Muscle layer of colon (tissue), 2 donors: ENCODE measurements around the gene SLC25A24.
"Not testable (repeated sequence)": the region's sequence is repeated elsewhere in the genome, so short reads cannot be mapped to it uniquely, and the experiment has no call there.

Source experiments
- H3K27ac ChIP-seq: one replicate; pipeline ENCODE4 v1.7.0; 2013; ENCODE audit warnings: low read depth, mild to moderate bottlenecking, low read length, moderate library complexity
- H3K27me3 ChIP-seq, 2 donors: one replicate each; pipeline ENCODE4 v1.7.0; 2013; ENCODE audit warnings: low read length in 2 of 2, mild to moderate bottlenecking in 2 of 2; ENCODE audit not compliant: insufficient read depth in 2 of 2, control insufficient read depth in 1 of 2
- H3K36me3 ChIP-seq: one replicate; pipeline ENCODE4 v1.7.0; 2013; ENCODE audit warnings: mild to moderate bottlenecking, low read length; ENCODE audit not compliant: insufficient read depth
- H3K4me1 ChIP-seq: one replicate; pipeline ENCODE4 v1.7.0; 2013; ENCODE audit warnings: mild to moderate bottlenecking, low read length; ENCODE audit not compliant: insufficient read depth
- H3K4me3 ChIP-seq, 2 donors: one replicate each; pipeline ENCODE4 v1.7.0; 2013; ENCODE audit warnings: low read length in 2 of 2, low read depth in 1 of 2, mild to moderate bottlenecking in 1 of 2, moderate library complexity in 1 of 2
- H3K9ac ChIP-seq: one replicate; pipeline ENCODE4 v1.7.0; 2013; ENCODE audit warnings: low read length
- H3K9me3 ChIP-seq: one replicate; pipeline ENCODE4 v1.7.0; 2013; ENCODE audit warnings: mild to moderate bottlenecking, low read length
- donor health status: abdominal sarcoma.
- donor health status: Adenocarcinoma of cecum.

Gene SLC25A24

DNA sequence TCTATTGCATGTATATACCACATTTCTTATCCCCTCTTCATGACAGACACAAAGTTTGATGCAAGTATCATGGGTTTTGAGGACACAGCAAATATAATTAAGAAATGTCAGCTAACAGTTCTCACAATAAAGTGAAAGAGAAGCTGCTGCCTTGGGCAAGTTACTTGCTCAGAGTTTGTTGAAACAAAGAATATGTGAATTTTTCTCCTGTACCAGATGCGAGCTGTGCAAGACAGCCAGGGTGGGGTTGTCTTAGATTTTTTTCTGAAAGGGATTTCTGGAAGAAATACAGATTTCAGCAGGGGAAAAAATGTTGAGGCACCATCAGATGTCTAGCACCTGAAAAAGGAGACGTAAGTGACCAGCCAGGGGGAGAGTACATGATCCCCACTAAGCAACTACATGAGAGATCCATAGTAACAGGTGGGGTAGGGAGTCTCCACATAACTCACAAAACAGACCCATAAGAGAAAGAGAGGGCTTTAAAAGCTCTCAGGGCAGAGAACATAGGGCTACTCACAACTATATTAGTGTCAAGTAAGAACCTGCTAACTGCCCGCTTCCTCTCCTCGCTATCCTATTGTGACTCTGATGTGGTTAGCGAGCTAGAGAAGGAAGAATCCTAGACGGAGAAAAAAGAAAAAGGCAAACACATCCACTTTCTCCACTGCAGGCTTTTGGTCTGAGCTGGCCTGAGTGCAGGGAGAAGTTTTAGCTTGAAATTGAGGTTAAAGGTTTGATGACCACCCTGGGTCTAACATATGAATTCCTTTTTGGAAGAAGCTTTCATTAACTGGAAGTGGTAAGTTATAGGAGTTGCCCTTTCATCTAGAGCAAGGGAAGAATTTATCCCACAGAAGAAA is 16.1 kb upstream of the SLC25A24 start:
- H3K4me1 ChIP-seq, H3K27ac ChIP-seq, H3K36me3 ChIP-seq, H3K9ac ChIP-seq, H3K9me3 ChIP-seq, H3K4me3 ChIP-seq, H3K27me3 ChIP-seq: not testable (repeated sequence)

DNA sequence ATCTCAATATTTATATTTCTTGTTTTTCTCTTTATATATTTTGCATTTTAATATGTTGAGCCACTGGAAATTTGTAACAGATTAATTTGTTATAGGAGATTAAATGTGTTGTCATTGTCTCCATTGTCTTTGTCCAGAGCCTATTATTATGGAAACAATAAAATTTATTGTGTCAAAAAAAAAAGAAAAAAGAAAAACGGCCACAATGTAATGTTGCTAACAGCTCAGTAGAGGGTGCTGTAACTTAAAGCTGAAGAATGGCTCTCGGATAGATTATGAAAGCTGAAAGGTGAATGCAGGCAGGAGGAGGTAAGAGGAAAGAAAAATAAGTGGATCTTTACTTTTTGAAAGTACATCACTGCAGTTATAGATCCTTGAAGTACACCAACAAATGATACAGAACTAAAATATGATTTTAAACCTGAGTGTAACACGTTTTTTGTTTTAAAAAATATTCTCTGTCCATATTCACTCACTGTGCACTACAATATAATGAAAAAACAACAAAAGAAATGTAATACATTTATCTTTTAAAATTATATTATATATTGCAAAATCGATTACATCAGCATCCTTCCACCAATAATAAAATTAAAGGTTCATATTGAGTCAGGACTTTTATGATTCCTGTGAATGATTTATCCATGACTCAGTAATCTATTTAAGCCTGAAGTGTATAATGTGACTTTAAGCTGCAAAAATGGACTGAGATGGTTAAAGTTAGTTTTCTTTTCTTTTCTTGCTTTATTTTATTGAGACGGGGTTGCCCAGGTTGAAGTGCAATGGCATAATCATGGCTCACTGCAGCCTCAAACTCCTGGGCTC is 14.7 kb upstream of the SLC25A24 start:
- H3K36me3 ChIP-seq, H3K9me3 ChIP-seq, H3K27me3 ChIP-seq, H3K4me3 ChIP-seq, H3K4me1 ChIP-seq, H3K9ac ChIP-seq, H3K27ac ChIP-seq: not testable (repeated sequence)

DNA sequence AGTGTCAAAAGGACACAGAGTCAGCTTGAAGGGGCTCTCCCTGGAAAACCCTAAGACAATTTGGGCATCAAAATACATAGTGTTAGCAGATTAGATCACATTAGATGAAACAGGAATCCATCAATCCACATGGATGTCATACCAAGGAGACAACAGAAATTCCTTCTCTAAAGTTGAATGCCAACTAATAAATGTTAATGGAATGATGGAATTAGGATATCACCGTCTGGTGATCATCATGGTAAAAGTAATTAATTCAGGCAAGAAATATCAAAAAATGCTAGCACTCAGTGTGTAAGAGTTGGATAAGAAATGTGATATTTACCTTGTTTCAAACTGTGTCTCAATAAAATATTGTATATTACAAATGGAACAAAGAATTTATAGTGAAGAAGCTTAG is 10.9 kb upstream of the SLC25A24 start:
- H3K4me3 ChIP-seq: no peak overlapping the region
- no peaks in the 10 kb centered on the region for H3K36me3 ChIP-seq
- no peak overlapping the region for H3K27ac ChIP-seq
- H3K27me3 ChIP-seq: peaks cover 0 to 6% of the 10 kb centered on the region in 2 donors
- H3K4me1 ChIP-seq: no peaks in the 10 kb centered on the region
- H3K9ac ChIP-seq: no peak overlapping the region
- H3K9me3 ChIP-seq: no peaks in the 10 kb centered on the region

DNA sequence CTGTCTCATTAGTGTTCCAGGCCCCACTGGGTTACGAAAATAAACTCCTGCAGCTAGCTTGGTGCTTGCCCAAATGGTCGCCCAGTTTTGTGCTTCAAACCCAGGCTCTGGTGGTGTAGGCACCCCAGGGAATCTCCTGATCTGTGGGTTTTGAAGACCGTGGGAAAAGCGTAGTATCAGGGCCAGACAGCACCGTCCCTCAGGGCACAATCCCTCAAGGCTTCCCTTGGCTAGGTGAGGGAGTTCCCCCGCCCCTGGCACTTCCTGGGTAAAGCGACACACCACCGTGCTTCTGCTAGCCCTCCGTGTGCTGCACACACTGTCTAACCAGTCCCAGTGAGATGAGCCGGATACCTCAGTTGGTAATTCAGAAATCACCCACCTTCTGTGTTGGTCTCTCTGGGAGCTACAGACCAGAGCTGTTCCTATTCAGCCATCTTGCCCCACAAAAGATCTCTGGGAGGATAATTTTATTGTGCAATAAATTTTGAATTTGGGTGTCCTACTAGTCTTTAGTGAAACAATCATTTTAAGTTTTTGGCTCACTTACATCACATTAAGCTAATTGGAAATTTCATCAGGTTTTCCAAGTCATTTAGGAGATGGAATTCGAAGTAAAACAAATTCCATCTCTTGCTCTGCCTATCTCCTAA is 9.4 kb upstream of the SLC25A24 start:
- Histone ChIP-seq H3K27ac (no peak overlapping the region), H3K36me3 (no peaks in the 10 kb centered on the region), H3K4me3 (no peak overlapping the region), H3K9ac (no peak overlapping the region), H3K27me3 (peaks cover 0 to 6% of the 10 kb centered on the region in 2 donors), H3K9me3 (no peaks in the 10 kb centered on the region), H3K4me1 (no peaks in the 10 kb centered on the region)

DNA sequence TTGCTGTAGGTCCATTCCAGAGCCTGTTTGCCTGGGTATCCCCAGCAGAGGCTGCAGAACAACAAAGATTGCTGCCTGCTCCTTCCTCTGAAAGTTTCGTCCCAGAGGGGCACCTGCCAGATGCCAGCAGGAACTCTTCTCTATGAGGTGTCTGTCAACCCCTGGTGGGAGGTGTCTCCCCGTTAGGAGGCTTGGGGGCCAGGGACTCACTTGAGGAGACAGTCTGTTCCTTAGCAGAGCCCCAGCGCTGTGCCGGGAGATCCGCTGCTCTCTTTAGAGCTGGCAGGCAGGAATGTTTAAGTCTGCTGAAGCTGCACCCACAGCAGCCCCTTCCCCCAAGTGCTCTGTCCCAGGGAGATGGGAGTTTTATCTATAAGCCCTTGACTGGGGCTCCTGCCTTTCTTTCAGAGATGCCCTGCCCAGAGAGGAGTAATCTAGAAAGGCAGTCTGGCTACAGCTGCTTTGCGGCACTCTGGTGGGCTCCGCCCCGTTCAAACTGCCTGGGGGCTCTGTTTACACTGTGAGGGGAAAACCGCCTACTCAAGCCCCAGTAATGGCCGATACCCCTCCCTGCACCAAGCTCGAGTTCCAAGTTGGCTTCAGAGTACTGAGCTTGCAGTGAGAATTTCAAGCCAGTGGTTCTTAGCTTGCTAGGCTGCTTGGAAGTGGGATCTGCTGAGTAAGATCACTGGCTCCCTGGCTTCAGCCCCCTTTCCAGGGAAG is 8.7 kb upstream of the SLC25A24 start:
- H3K9ac ChIP-seq: no peak overlapping the region

DNA sequence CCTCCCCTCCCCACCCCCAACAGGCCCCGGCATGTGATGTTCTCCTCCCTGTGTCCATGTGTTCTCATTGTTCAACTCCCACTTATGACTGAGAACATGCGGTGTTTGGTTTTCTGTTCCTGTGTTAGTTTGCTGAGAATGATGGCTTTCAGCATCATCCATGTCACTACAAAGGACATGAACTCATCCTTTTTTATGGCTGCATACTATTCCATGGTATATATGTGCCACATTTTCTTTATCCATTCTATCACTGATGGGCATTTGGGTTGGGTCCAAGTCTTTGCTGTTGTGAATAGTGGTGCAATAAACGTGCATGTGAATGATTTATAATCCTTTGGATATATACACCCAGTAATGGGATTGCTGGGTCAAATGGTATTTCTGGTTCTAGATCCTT is 3.4 kb upstream of the SLC25A24 start:
- H3K4me3 ChIP-seq, H3K27me3 ChIP-seq, H3K9ac ChIP-seq, H3K36me3 ChIP-seq, H3K9me3 ChIP-seq, H3K27ac ChIP-seq: not testable (repeated sequence)
- peaks cover 11% of the 10 kb centered on the region for H3K4me1 ChIP-seq

More for the DNA sequence above, 8.7 kb upstream of the SLC25A24 start:
- Histone ChIP-seq H3K9me3 (no peaks in the 10 kb centered on the region), H3K4me3 (no peak overlapping the region), H3K36me3 (no peaks in the 10 kb centered on the region), H3K27ac (no peak overlapping the region), H3K4me1 (no peaks in the 10 kb centered on the region), H3K27me3 (peaks cover 0 to 6% of the 10 kb centered on the region in 2 donors)

DNA sequence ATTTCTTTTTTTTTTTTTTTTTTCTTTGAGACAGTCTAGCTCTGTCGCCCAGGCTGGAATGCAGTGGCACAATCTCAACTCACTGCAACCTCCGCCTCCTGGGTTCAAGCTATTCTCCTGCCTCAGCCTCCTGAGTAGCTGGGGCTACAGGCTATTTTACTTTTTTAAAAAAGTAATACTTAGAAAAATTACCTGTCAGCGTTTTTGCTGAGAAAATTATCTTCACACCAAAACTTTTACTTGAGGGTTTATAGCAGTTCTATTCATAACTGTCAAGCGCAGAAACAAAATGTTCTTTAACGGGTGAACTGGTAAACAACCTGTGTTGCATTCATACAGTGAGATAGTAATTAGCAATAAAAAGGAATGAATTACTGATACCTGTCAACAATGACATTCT is 1.5 kb upstream of the SLC25A24 start:
- H3K9me3 ChIP-seq: no peaks in the 10 kb centered on the region
- H3K9ac ChIP-seq: no peak overlapping the region
- no peak overlapping the region for H3K27ac ChIP-seq
- peaks cover 20% of the 10 kb centered on the region for H3K4me1 ChIP-seq
- H3K27me3 ChIP-seq: no peaks in the 10 kb centered on the region
- H3K36me3 ChIP-seq: no peaks in the 10 kb centered on the region
- H3K4me3 ChIP-seq: no peak overlapping the region

DNA sequence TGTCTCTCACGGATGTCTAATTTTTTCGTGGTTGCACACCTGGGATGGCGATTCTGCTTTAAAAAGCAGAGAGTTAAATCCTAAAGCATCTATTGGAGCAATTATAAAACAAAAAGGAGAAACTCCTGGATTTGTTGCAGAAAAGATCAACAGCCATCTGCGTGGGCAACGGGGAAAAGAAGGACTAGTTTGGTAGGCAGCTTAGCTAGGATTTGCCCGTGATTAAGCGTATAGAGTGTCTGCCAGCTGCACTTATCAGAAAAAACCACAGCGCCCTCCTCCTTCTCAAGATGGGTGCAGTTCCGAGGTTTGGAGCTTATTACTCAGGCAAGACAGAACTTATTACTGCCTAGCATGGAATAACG is 526 bp upstream of the SLC25A24 start:
- Histone ChIP-seq H3K4me1 (peaks cover 20% of the 10 kb centered on the region), H3K9ac (peak overlapping the region; percentile 80), H3K36me3 (no peaks in the 10 kb centered on the region), H3K27me3 (no peaks in the 10 kb centered on the region), H3K4me3 (peak overlapping the region; percentile 89 to 93), H3K27ac (peak overlapping the region; percentile 78), H3K9me3 (no peaks in the 10 kb centered on the region)

DNA sequence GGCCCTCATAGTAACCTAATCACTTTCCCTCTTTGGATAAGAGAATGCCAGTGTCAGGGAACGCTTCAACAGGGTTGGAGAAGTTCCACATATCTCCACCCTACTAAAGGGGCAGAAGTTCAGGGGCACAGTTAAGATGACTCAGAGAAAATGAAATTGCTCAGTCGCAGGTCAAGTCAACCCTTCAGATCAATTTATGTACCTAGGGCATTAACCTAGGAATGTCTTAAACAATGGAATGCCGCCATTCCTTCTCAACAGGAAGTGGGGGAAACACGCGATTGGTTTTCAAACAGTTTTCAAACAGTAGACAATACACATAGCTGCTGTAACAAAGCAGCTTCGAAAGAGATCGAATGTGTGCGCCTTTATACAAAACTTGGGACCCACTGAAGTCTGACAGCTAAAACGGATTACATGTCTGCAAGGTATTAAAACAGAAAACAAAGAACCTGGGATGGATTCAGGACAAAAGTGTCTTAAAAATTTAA is 897 bp downstream of the SLC25A24 start:
- peak overlapping the region; percentile 89 to 93 for H3K4me3 ChIP-seq
- no peaks in the 10 kb centered on the region for H3K9me3 ChIP-seq
- H3K27ac ChIP-seq: peak overlapping the region; percentile 78
- no peaks in the 10 kb centered on the region for H3K27me3 ChIP-seq
- peaks cover 20% of the 10 kb centered on the region for H3K4me1 ChIP-seq
- H3K36me3 ChIP-seq: peaks cover 9% of the 10 kb centered on the region
- H3K9ac ChIP-seq: peak overlapping the region; percentile 15

DNA sequence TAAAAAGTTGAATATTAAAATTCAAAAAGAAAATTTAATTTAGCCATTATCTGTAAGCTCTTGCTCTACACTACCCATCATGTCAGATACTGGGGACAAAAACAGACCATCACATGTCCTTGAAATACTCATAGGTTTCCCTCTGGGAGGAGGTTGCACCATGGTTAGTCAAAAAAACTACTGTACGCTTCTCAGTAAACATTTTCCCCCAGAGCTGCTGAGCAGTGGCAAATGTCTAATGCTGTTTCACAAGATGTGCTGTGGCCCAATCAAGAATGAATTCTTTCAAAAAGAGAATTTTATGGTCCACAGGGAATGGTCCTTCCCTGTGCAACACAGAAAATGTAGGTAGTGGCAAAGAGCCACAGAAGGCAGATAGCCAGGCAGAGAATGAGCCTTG is 6.1 kb downstream of the SLC25A24 start:
- Histone ChIP-seq H3K27ac (no peak overlapping the region), H3K9ac (no peak overlapping the region), H3K4me1 (peaks cover 13% of the 10 kb centered on the region), H3K36me3 (peaks cover 15% of the 10 kb centered on the region), H3K9me3 (no peaks in the 10 kb centered on the region), H3K4me3 (no peak overlapping the region), H3K27me3 (no peaks in the 10 kb centered on the region)

DNA sequence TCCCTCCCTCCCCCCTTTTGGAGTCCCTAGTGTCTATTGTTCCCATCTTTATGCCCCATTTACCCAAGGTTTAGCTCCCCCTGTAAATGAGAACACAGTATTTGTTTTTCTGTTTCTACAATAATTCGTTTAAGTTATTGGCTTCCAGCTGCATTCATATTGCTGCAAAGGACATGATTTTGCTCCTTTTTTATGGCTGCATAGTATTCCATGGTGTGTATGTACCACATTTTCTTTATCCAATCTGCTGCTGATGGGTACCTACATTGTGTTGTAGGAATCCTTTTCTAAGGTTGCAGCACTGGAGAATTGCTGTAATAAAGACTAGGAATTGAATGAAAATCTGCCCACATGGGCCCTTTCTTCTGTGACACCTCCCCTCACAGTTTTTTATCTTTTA is 6.8 kb downstream of the SLC25A24 start:
- peaks cover 6% of the 10 kb centered on the region for H3K4me1 ChIP-seq
- H3K27me3 ChIP-seq: no peaks in the 10 kb centered on the region
- H3K9ac ChIP-seq: no peak overlapping the region
- no peak overlapping the region for H3K27ac ChIP-seq
- peaks cover 15% of the 10 kb centered on the region for H3K36me3 ChIP-seq
- H3K4me3 ChIP-seq: peak overlapping the region in 1 of 2 donors; percentile 9
- H3K9me3 ChIP-seq: no peaks in the 10 kb centered on the region
